ENCODE results near the gene PTH1R.

- no peak for TF ChIP-seq SUZ12 (IDR thresholded peaks at IDR 0.05; ENCODE audit: extremely low read depth, insufficient read depth, insufficient read length)
- TF ChIP-seq YY1 (IDR thresholded peaks at IDR 0.05; ENCODE audit: insufficient read depth, insufficient read length), result no peak
Measured at GRCh38 chr3:46901591-46902187, 24.2 kb downstream of the PTH1R start.
